Transverse colon (tissue), 4 donors: ENCODE results near the gene HERC4. TPM values are rescaled to one million over a fixed set of nuclear protein-coding genes. Genes with fewer than 3 reads are reported as not detected.
A peak's percentile ranks its signal among the peaks of the same experiment; 100 is the strongest.

Experiments used
- DNase-seq: peaks from one replicate; pipeline ENCODE4 v3.0.0-alpha.2; 2019
- H3K27ac ChIP-seq, 4 donors: fragments of 200-600 bp; sonication (generic); 2 replicates each; pipeline ENCODE4 v1.5.1; 2016 to 2018; ENCODE audit warnings: inconsistent platforms in 4 of 4
- H3K27me3 ChIP-seq: fragments of 200-600 bp; sonication (generic); 2 replicates; pipeline ENCODE4 v1.5.1; 2017; ENCODE audit warnings: inconsistent platforms
- H3K36me3 ChIP-seq, 4 donors: fragments of 200-600 bp; sonication (generic); 2 replicates each; pipeline ENCODE4 v1.5.1; 2017 to 2019; ENCODE audit warnings: inconsistent platforms in 4 of 4
- H3K4me1 ChIP-seq, 4 donors: fragments of 200-600 bp; sonication (generic); 2 replicates each; pipeline ENCODE4 v1.5.1; 2017 to 2020; ENCODE audit warnings: inconsistent platforms in 4 of 4
- H3K4me3 ChIP-seq, 4 donors: fragments of 200-600 bp; sonication (generic); 1 replicate in 1 of 4; 2 replicates in 3 of 4; pipeline versions ENCODE4 v1.5.1 to v1.6.1; 2017 to 2019; ENCODE audit warnings: inconsistent platforms in 4 of 4
- H3K9me3 ChIP-seq, 2 donors: fragments of 200-600 bp; sonication (generic); 2 replicates each; pipeline ENCODE4 v1.5.1; 2017 to 2019; ENCODE audit warnings: inconsistent platforms in 2 of 2
- EP300 ChIP-seq: sonication (generic); formaldehyde crosslinking; IDR thresholded peaks from one replicate; pipeline ENCODE4 v1.6.1; 2017; ENCODE audit warnings: antibody characterized with exemption, low read depth
- POLR2A ChIP-seq: fragments of 450-650 bp; IDR thresholded peaks from one replicate; pipeline ENCODE4 v1.6.1; 2016; ENCODE audit warnings: antibody characterized with exemption, mild to moderate bottlenecking, moderate library complexity
- POLR2AphosphoS5 ChIP-seq, 3 donors: sonication (generic); formaldehyde crosslinking; IDR thresholded peaks; one replicate each; pipeline ENCODE4 v1.6.1; 2016; ENCODE audit warnings: antibody characterized with exemption in 3 of 3
- WGBS, 2 donors: methylation state at CpG; one replicate each; pipeline ENCODE4 v1.1.5; 2018; ENCODE audit warnings: low coverage in 1 of 2; 5-methylcytosine and 5-hydroxymethylcytosine counted together
- in situ Hi-C, 4 donors: fragments of 200-750 bp; cut with MboI; loops; one replicate each; pipeline versions ENCODE4 v1.15.0 to v1.15.1; 2017; ENCODE audit warnings: low sequenced_read_pairs in 3 of 4, low pct_ligation_motif_present in 1 of 4, low pct_unique_long_range_greater_than_20kb in 1 of 4
- intact Hi-C: fragments of 100-400 bp; cut with DNase I; formaldehyde crosslinking; loops from one replicate; pipeline ENCODE4 v1.15.1; 2023; ENCODE audit warnings: low total_unique reads
- total RNA-seq, 4 donors: library from RNA; depleted of rRNA; stranded (reverse); fragments of >200 nt; gene quantifications; one replicate each; pipeline ENCODE4 v1.1.0, GENCODE V29; 2016
- TF ChIP-seq, protein P1 (sequence below), 5 experiments: fragments of 200-600 bp in 3 of 5; fragments of 450-650 bp in 2 of 5; sonication (generic) in 3 of 5; IDR thresholded peaks; 1 replicate in 2 of 5; 2 replicates in 3 of 5; pipeline ENCODE4 v1.5.1; 2016 to 2017; ENCODE audit warnings: antibody characterized with exemption in 5 of 5, inconsistent platforms in 3 of 5, mild to moderate bottlenecking in 2 of 5, moderate library complexity in 1 of 5

The HERC4 gene
- total RNA-seq, 4 donors from 2014 or later: 32.0 to 154 (median 105) TPM

GRCh38 chr10:68075550-68076004 lies 494 bp upstream of the HERC4 start:
- no peak for DNase-seq
- intact Hi-C loops (no loop called here), in situ Hi-C loops (no loop called here)
- TF ChIP-seq POLR2A: no peak
- TF ChIP-seq, protein P1, sequence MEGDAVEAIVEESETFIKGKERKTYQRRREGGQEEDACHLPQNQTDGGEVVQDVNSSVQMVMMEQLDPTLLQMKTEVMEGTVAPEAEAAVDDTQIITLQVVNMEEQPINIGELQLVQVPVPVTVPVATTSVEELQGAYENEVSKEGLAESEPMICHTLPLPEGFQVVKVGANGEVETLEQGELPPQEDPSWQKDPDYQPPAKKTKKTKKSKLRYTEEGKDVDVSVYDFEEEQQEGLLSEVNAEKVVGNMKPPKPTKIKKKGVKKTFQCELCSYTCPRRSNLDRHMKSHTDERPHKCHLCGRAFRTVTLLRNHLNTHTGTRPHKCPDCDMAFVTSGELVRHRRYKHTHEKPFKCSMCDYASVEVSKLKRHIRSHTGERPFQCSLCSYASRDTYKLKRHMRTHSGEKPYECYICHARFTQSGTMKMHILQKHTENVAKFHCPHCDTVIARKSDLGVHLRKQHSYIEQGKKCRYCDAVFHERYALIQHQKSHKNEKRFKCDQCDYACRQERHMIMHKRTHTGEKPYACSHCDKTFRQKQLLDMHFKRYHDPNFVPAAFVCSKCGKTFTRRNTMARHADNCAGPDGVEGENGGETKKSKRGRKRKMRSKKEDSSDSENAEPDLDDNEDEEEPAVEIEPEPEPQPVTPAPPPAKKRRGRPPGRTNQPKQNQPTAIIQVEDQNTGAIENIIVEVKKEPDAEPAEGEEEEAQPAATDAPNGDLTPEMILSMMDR (IDR thresholded peaks at IDR 0.05): no peak
- no peak for TF ChIP-seq POLR2AphosphoS5 (IDR thresholded peaks at IDR 0.05)
- TF ChIP-seq EP300: no peak
- Histone ChIP-seq H3K4me1 (peaks cover 11 to 37% (median 26%) of the 10 kb centered on the region in 4 donors), H3K9me3 (no peaks in the 10 kb centered on the region), H3K4me3 (peak overlapping the region in 3 of 4 donors; percentile 62 to 99 (median 71)), H3K36me3 (no peaks in the 10 kb centered on the region), H3K27me3 (no peaks in the 10 kb centered on the region), H3K27ac (peak overlapping the region; percentile 96 to 100 (median 98))
- WGBS, 2 donors: 31 to 33% methylated on average over 3 of the region's 3 CpGs

DNA sequence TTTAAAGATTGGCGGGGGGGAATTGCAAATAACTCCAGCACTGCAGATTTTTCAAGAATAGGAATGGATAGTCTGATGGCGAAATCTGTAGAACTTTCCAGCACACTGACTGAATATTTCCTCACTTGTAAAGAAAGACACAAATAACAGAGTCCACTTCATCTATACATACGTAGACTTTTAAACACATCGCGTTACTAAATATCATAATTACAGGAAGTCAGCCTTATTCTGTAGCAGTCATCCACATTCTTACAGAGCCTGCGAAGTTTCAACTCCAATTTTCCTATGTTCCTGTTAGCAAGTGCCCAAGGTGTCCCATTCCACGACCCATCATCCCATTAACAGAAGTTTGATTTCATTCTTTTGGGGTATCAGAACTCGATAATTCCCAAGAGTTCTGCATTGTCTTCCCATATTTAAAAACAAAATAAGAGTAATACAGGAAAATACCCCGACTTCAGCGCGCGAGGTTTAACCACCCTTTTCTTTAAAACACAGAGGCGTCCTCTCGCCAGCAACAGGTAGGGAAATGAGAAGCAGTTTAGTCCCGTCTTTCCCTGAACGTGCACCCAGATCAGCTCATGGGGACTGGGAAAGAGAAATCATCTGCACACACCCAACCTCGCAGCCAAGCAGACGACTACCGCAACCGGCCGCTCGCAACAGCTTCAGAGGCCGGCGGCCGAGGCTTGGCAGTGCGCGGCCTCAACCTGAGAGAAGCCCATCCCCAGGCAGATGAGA lies 880 bp downstream of the HERC4 start:
- H3K4me3 ChIP-seq: peak overlapping the region; percentile 62 to 99 (median 82)
- H3K27ac ChIP-seq: peak overlapping the region; percentile 96 to 100 (median 98)
- no peak for TF ChIP-seq POLR2A
- TF ChIP-seq POLR2AphosphoS5 (IDR thresholded peaks at IDR 0.05): peak in 1 of 3 donors; percentile 1
- TF ChIP-seq, protein P1 (IDR thresholded peaks at IDR 0.05): no peak
- TF ChIP-seq EP300: no peak
- in situ Hi-C loops (loop anchor here in 1 of 4 donors (25.0 kb wide), 1 partner anchor 187 kb away; the partner anchor contains the start of gene SIRT1), intact Hi-C loops (no loop called here)
- no peak for DNase-seq
- 1 to 2% methylated on average over 7 to 27 of the region's 27 CpGs for WGBS, 2 donors
- H3K4me1 ChIP-seq: peaks cover 11 to 37% (median 26%) of the 10 kb centered on the region in 4 donors
- no peaks in the 10 kb centered on the region for H3K9me3 ChIP-seq
- peaks cover 0 to 9% (median 0%) of the 10 kb centered on the region in 4 donors for H3K36me3 ChIP-seq
- H3K27me3 ChIP-seq: no peaks in the 10 kb centered on the region

GRCh38 chr10:68073631-68074030 lies 1.5 kb downstream of the HERC4 start:
- TF ChIP-seq, protein P1 (IDR thresholded peaks at IDR 0.05): no peak
- no peak for TF ChIP-seq POLR2A
- TF ChIP-seq EP300: no peak
- no peak for TF ChIP-seq POLR2AphosphoS5 (IDR thresholded peaks at IDR 0.05)
- Histone ChIP-seq H3K27me3 (no peaks in the 10 kb centered on the region), H3K9me3 (no peaks in the 10 kb centered on the region), H3K27ac (peak overlapping the region; percentile 96 to 100 (median 98)), H3K4me3 (peak overlapping the region; percentile 62 to 99 (median 82)), H3K4me1 (peaks cover 11 to 37% (median 26%) of the 10 kb centered on the region in 4 donors), H3K36me3 (peaks cover 0 to 9% (median 0%) of the 10 kb centered on the region in 4 donors)
- intact Hi-C loops: no loop called here
- whole genome bisulfite sequencing, 2 donors: 6 to 8% methylated on average over 3 of the region's 3 CpGs
- in situ Hi-C loops: loop anchor here in 1 of 4 donors (25.0 kb wide), 1 partner anchor 186 kb away; the partner anchor contains the start of gene SIRT1
- no peak for DNase-seq

GRCh38 chr10:68067508-68067907 lies 7.6 kb downstream of the HERC4 start:
- intact Hi-C loops: no loop called here
- WGBS, 2 donors: 66 to 75% methylated on average over 3 of the region's 3 CpGs
- H3K36me3 ChIP-seq: peaks cover 0 to 9% (median 0%) of the 10 kb centered on the region in 4 donors
- no peaks in the 10 kb centered on the region for H3K27me3 ChIP-seq
- TF ChIP-seq POLR2AphosphoS5 (IDR thresholded peaks at IDR 0.05): no peak
- no peak for DNase-seq
- in situ Hi-C loops: loop anchor here in 1 of 4 donors (25.0 kb wide), 1 partner anchor 180 kb away; the partner anchor contains the start of gene SIRT1
- no peak overlapping the region for H3K27ac ChIP-seq
- no peaks in the 10 kb centered on the region for H3K9me3 ChIP-seq
- H3K4me1 ChIP-seq: peaks cover 0 to 17% (median 6%) of the 10 kb centered on the region in 4 donors
- no peak overlapping the region for H3K4me3 ChIP-seq
